ENCODE data around the gene RPH3AL. TPM values are rescaled to one million over a fixed set of nuclear protein-coding genes. Genes with fewer than 3 reads are reported as not detected.

The RPH3AL gene
- total and polyA plus RNA-seq, 2 of the 8 experiments (the other 6 are each of a cell fraction or from before 2014, with no cell fraction given): 5.6 to 5.8 TPM

GRCh38 chr17:193841-194806, 158.5 kb downstream of the RPH3AL start (continued):
- TF ChIP-seq POU5F1 (IDR thresholded peaks at IDR 0.05; ENCODE audit: low read depth, low read length) (no peak), TAF7 (optimal IDR thresholded peaks at IDR 0.05; ENCODE audit: borderline replicate concordance, low read depth, low read length) (no peak), TAF1 (IDR thresholded peaks at IDR 0.05; ENCODE audit: low read depth, low read length) (no peak), JUN (IDR thresholded peaks at IDR 0.05; ENCODE audit: low read depth, low read length) (no peak), RNF2 (IDR thresholded peaks at IDR 0.05; ENCODE audit: borderline replicate concordance, low read depth, low read length, missing control alignments, poor library complexity, severe bottlenecking) (no peak), GABPA (IDR thresholded peaks at IDR 0.05; ENCODE audit: borderline replicate concordance, insufficient read depth, low read length) (no peak), RAD21 (IDR thresholded peaks at IDR 0.05 in 1 of 2, conservative IDR thresholded peaks at IDR 0.05 in 1 of 2; ENCODE audit: low read depth in 2 of 2, low read length in 2 of 2) (no peak), EP300 (IDR thresholded peaks at IDR 0.05; ENCODE audit: borderline replicate concordance in 1 of 2, low read depth in 2 of 2, low read length in 2 of 2) (no peak)

All from H1 (cell line).